Central memory CD8-positive, alpha-beta T cell (primary cell): Measurements from ENCODE around the gene GM2A.
"Not testable (repeated sequence)": the region's sequence is repeated elsewhere in the genome, so short reads cannot be mapped to it uniquely, and the experiment has no call there.

Experiments used
- ATAC-seq: fragments of 150-1000 bp; cut with Tn5 transposase; replicated peaks from 2 replicates; pipeline ENCODE4 v1.10.0; 2022; ENCODE audit warnings: mild to moderate bottlenecking, moderate FRiP score, moderate number of reproducible peaks; ENCODE audit not compliant: poor library complexity, severe bottlenecking; ENCODE audit errors: extremely low read depth
- DNase-seq, 2 donors: peaks; one replicate each; pipeline ENCODE4 v3.0.0; 2021; ENCODE audit warnings: low spot score in 2 of 2
- H3K27ac Mint-ChIP-seq: one replicate; pipeline ENCODE4 v1.8.0; 2022; ENCODE audit warnings: low read depth, mild to moderate bottlenecking, moderate library complexity, mixed read lengths
- H3K27me3 Mint-ChIP-seq: one replicate; pipeline ENCODE4 v1.8.0; 2022; ENCODE audit warnings: mixed read lengths
- H3K36me3 Mint-ChIP-seq: one replicate; pipeline ENCODE4 v1.8.0; 2022; ENCODE audit warnings: mild to moderate bottlenecking, moderate library complexity, mixed read lengths; ENCODE audit not compliant: insufficient read depth
- H3K4me1 Mint-ChIP-seq: one replicate; pipeline ENCODE4 v1.8.0; 2022; ENCODE audit warnings: mixed read lengths
- H3K4me3 Mint-ChIP-seq: one replicate; pipeline ENCODE4 v1.8.0; 2022; ENCODE audit warnings: mild to moderate bottlenecking, moderate library complexity, mixed read lengths
- H3K9me3 Mint-ChIP-seq: one replicate; pipeline ENCODE4 v1.8.0; 2022; ENCODE audit warnings: mixed read lengths

Gene GM2A

GRCh38 chr5:151234476-151235238 is 18.3 kb upstream of the GM2A start:
- H3K4me1 Mint-ChIP-seq: no peaks in the 10 kb centered on the region
- H3K27me3 Mint-ChIP-seq: no peaks in the 10 kb centered on the region
- H3K4me3 Mint-ChIP-seq: no peak overlapping the region
- DNase-seq: no peak
- H3K27ac Mint-ChIP-seq: no peak overlapping the region
- no peaks in the 10 kb centered on the region for H3K9me3 Mint-ChIP-seq
- no peaks in the 10 kb centered on the region for H3K36me3 Mint-ChIP-seq
- ATAC-seq: no peak

GRCh38 chr5:151235239-151235571 is 17.8 kb upstream of the GM2A start:
- H3K4me3 Mint-ChIP-seq, H3K27me3 Mint-ChIP-seq, H3K4me1 Mint-ChIP-seq, DNase-seq, H3K9me3 Mint-ChIP-seq, ATAC-seq, H3K27ac Mint-ChIP-seq, H3K36me3 Mint-ChIP-seq: not testable (repeated sequence)

GRCh38 chr5:151236888-151237287 is 16.1 kb upstream of the GM2A start:
- DNase-seq: no peak
- ATAC-seq: no peak
- Mint-ChIP-seq H3K4me1 (no peaks in the 10 kb centered on the region), H3K27ac (no peak overlapping the region), H3K36me3 (no peaks in the 10 kb centered on the region), H3K9me3 (no peaks in the 10 kb centered on the region), H3K27me3 (no peaks in the 10 kb centered on the region), H3K4me3 (no peak overlapping the region)

GRCh38 chr5:151237685-151238084 is 15.3 kb upstream of the GM2A start:
- ATAC-seq: no peak
- no peaks in the 10 kb centered on the region for H3K27me3 Mint-ChIP-seq
- no peak overlapping the region for H3K27ac Mint-ChIP-seq
- H3K4me3 Mint-ChIP-seq: no peak overlapping the region
- DNase-seq: no peak
- H3K36me3 Mint-ChIP-seq: no peaks in the 10 kb centered on the region
- H3K4me1 Mint-ChIP-seq: no peaks in the 10 kb centered on the region
- H3K9me3 Mint-ChIP-seq: no peaks in the 10 kb centered on the region

GRCh38 chr5:151238303-151238741 is 14.7 kb upstream of the GM2A start:
- Mint-ChIP-seq H3K4me1 (no peaks in the 10 kb centered on the region), H3K9me3 (no peaks in the 10 kb centered on the region), H3K27me3 (no peaks in the 10 kb centered on the region), H3K4me3 (peak overlapping the region; percentile 7), H3K36me3 (no peaks in the 10 kb centered on the region), H3K27ac (no peak overlapping the region)
- no peak for ATAC-seq
- DNase-seq: no peak

GRCh38 chr5:151239237-151239861 is 13.6 kb upstream of the GM2A start:
- DNase-seq: no peak
- Mint-ChIP-seq H3K9me3 (no peaks in the 10 kb centered on the region), H3K4me3 (no peak overlapping the region)

GRCh38 chr5:151240268-151240835 is 12.6 kb upstream of the GM2A start:
- not testable (repeated sequence) for H3K27ac Mint-ChIP-seq, H3K27me3 Mint-ChIP-seq, DNase-seq, H3K9me3 Mint-ChIP-seq, H3K4me3 Mint-ChIP-seq, ATAC-seq, H3K36me3 Mint-ChIP-seq
- peaks cover 12% of the 10 kb centered on the region for H3K4me1 Mint-ChIP-seq

More at GRCh38 chr5:151239237-151239861, 13.6 kb upstream of the GM2A start:
- no peak overlapping the region for H3K27ac Mint-ChIP-seq
- no peaks in the 10 kb centered on the region for H3K27me3 Mint-ChIP-seq
- H3K36me3 Mint-ChIP-seq: no peaks in the 10 kb centered on the region
- ATAC-seq: no peak
- H3K4me1 Mint-ChIP-seq: peaks cover 9% of the 10 kb centered on the region

- Mint-ChIP-seq H3K9me3 (no peaks in the 10 kb centered on the region), H3K27me3 (no peaks in the 10 kb centered on the region), H3K27ac (no peak overlapping the region), H3K4me3 (no peak overlapping the region), H3K36me3 (no peaks in the 10 kb centered on the region), H3K4me1 (peaks cover 12% of the 10 kb centered on the region)
- no peak for ATAC-seq
- no peak for DNase-seq
Measured at GRCh38 chr5:151240924-151241635, 11.9 kb upstream of the GM2A start.

GRCh38 chr5:151243127-151243526 is 9.9 kb upstream of the GM2A start:
- no peak overlapping the region for H3K27ac Mint-ChIP-seq
- no peak for ATAC-seq
- H3K36me3 Mint-ChIP-seq: no peaks in the 10 kb centered on the region
- peaks cover 12% of the 10 kb centered on the region for H3K4me1 Mint-ChIP-seq
- no peak for DNase-seq
- no peak overlapping the region for H3K4me3 Mint-ChIP-seq
- no peaks in the 10 kb centered on the region for H3K27me3 Mint-ChIP-seq
- H3K9me3 Mint-ChIP-seq: no peaks in the 10 kb centered on the region

GRCh38 chr5:151243564-151243963 is 9.4 kb upstream of the GM2A start:
- peaks cover 12% of the 10 kb centered on the region for H3K4me1 Mint-ChIP-seq
- no peaks in the 10 kb centered on the region for H3K27me3 Mint-ChIP-seq
- H3K27ac Mint-ChIP-seq: no peak overlapping the region
- DNase-seq (no peak), ATAC-seq (no peak)
- H3K36me3 Mint-ChIP-seq: peaks cover 1% of the 10 kb centered on the region
- no peaks in the 10 kb centered on the region for H3K9me3 Mint-ChIP-seq
- H3K4me3 Mint-ChIP-seq: no peak overlapping the region

- H3K27me3 Mint-ChIP-seq: no peaks in the 10 kb centered on the region
- ATAC-seq: peak; percentile 60
- H3K9me3 Mint-ChIP-seq: no peaks in the 10 kb centered on the region
- peaks cover 12% of the 10 kb centered on the region for H3K4me1 Mint-ChIP-seq
- no peak overlapping the region for H3K4me3 Mint-ChIP-seq
- DNase-seq: no peak
- no peak overlapping the region for H3K27ac Mint-ChIP-seq
- H3K36me3 Mint-ChIP-seq: peaks cover 1% of the 10 kb centered on the region
Measured at GRCh38 chr5:151244206-151244605, 8.8 kb upstream of the GM2A start.

- ATAC-seq: no peak
- H3K36me3 Mint-ChIP-seq: peaks cover 4% of the 10 kb centered on the region
- H3K4me1 Mint-ChIP-seq: peaks cover 18% of the 10 kb centered on the region
Measured at GRCh38 chr5:151245680-151246219, 7.2 kb upstream of the GM2A start.

More at GRCh38 chr5:151245680-151246219, 7.2 kb upstream of the GM2A start:
- no peaks in the 10 kb centered on the region for H3K27me3 Mint-ChIP-seq
- no peaks in the 10 kb centered on the region for H3K9me3 Mint-ChIP-seq
- no peak overlapping the region for H3K27ac Mint-ChIP-seq
- no peak for DNase-seq
- H3K4me3 Mint-ChIP-seq: no peak overlapping the region
